Neural cell (in vitro differentiated cells): ENCODE results near the gene CD200. TPM values are rescaled to one million over a fixed set of nuclear protein-coding genes. Genes with fewer than 3 reads are reported as not detected.

Experiments
- H2AFZ ChIP-seq: fragments of 200-600, 300-800 bp; sonication (generic), shearing (Covaris generic); 2 replicates; pipeline ENCODE4 v1.6.0; 2014; ENCODE audit warnings: low read depth, mild to moderate bottlenecking, antibody characterized with exemption, low read length, moderate library complexity
- H3F3A ChIP-seq: fragments of 200-600 bp; shearing (Covaris generic); 2 replicates; pipeline ENCODE4 v1.6.1; 2016; ENCODE audit warnings: mild to moderate bottlenecking, moderate library complexity, mixed read lengths, antibody characterized with exemption, low read length; ENCODE audit not compliant: insufficient read depth, poor library complexity, severe bottlenecking
- H3K27ac ChIP-seq: fragments of 200-600, 300-800 bp; sonication (generic), shearing (Covaris generic); 2 replicates; pipeline ENCODE4 v1.5.1; 2014; ENCODE audit warnings: mild to moderate bottlenecking, low read length, moderate library complexity
- H3K27me3 ChIP-seq: fragments of 300-800, 200-600 bp; sonication (generic), shearing (Covaris generic); 2 replicates; pipeline ENCODE4 v1.6.0; 2014; ENCODE audit warnings: mild to moderate bottlenecking, low read depth, low read length, moderate library complexity; ENCODE audit not compliant: insufficient read depth
- H3K36me3 ChIP-seq: fragments of 300-800, 200-600 bp; sonication (generic), shearing (Covaris generic); 2 replicates; pipeline ENCODE4 v1.5.1; 2014; ENCODE audit warnings: mild to moderate bottlenecking, antibody characterized with exemption, low read length, moderate library complexity; ENCODE audit not compliant: insufficient read depth
- H3K4me2 ChIP-seq: fragments of 300-800, 200-600 bp; sonication (generic), shearing (Covaris generic); 2 replicates; pipeline ENCODE4 v1.6.0; 2014; ENCODE audit warnings: mild to moderate bottlenecking, low read length
- H3K4me3 ChIP-seq: fragments of 300-800, 200-600 bp; sonication (generic), shearing (Covaris generic); 2 replicates; pipeline ENCODE4 v1.5.1; 2014; ENCODE audit warnings: mild to moderate bottlenecking, low read length, moderate library complexity
- H3K79me2 ChIP-seq: fragments of 200-600 bp; shearing (Covaris generic); replicated peaks from 2 replicates; pipeline ENCODE4 v1.6.0; 2014; ENCODE audit warnings: mild to moderate bottlenecking, low read length, moderate library complexity; ENCODE audit not compliant: insufficient read depth
- H3K9ac ChIP-seq: fragments of 300-800, 200-600 bp; sonication (generic), shearing (Covaris generic); 2 replicates; pipeline ENCODE4 v1.6.1; 2016; ENCODE audit warnings: mild to moderate bottlenecking, low read length, mixed read lengths
- H3K9me2 ChIP-seq: fragments of 200-600 bp; shearing (Covaris generic); 2 replicates; pipeline ENCODE4 v1.6.1; 2016; ENCODE audit warnings: mild to moderate bottlenecking, low read length, mixed read lengths; ENCODE audit not compliant: insufficient read depth
- H3K9me3 ChIP-seq: fragments of 200-600, 300-800 bp; sonication (generic), shearing (Covaris generic); 2 replicates; pipeline ENCODE4 v1.6.1; 2016; ENCODE audit warnings: mild to moderate bottlenecking, mixed run types, low read length, moderate library complexity, mixed read lengths
- H4K20me1 ChIP-seq: fragments of 200-600 bp; shearing (Covaris generic); 2 replicates; pipeline ENCODE4 v1.6.1; 2016; ENCODE audit warnings: mild to moderate bottlenecking, mixed run types; ENCODE audit not compliant: insufficient read depth
- CTCF ChIP-seq: fragments of 450-650 bp; IDR thresholded peaks from 2 replicates; pipeline ENCODE4 v1.5.1; 2014; ENCODE audit warnings: antibody characterized with exemption, mild to moderate bottlenecking, moderate library complexity; ENCODE audit not compliant: poor library complexity, severe bottlenecking
- EP300 ChIP-seq: fragments of 450-650 bp; conservative IDR thresholded peaks from 2 replicates; pipeline ENCODE4 v1.6.1; 2014; ENCODE audit warnings: antibody characterized with exemption, mild to moderate bottlenecking, moderate library complexity; ENCODE audit not compliant: poor library complexity, severe bottlenecking
- MXI1 ChIP-seq: fragments of 450-650 bp; conservative IDR thresholded peaks from 2 replicates; pipeline ENCODE4 v1.6.1; 2014; ENCODE audit warnings: antibody characterized with exemption, mild to moderate bottlenecking; ENCODE audit not compliant: poor library complexity, severe bottlenecking
- POLR2AphosphoS5 ChIP-seq: IDR thresholded peaks from 2 replicates; pipeline ENCODE4 v1.6.1; 2012
- RAD21 ChIP-seq: fragments of 450-650 bp; conservative IDR thresholded peaks from 2 replicates; pipeline ENCODE4 v1.6.1; 2014; ENCODE audit warnings: antibody characterized with exemption, mild to moderate bottlenecking, moderate library complexity
- REST ChIP-seq: IDR thresholded peaks from 2 replicates; pipeline ENCODE4 v1.6.1; 2012; ENCODE audit warnings: borderline replicate concordance
- SMC3 ChIP-seq: fragments of 450-650 bp; conservative IDR thresholded peaks from 2 replicates; pipeline ENCODE4 v1.6.1; 2014; ENCODE audit warnings: antibody characterized with exemption, mild to moderate bottlenecking, moderate library complexity; ENCODE audit not compliant: poor library complexity
- TAF1 ChIP-seq: IDR thresholded peaks from 2 replicates; pipeline ENCODE4 v1.6.1; 2012; ENCODE audit warnings: low read depth
- polyA plus RNA-seq: library from polyadenylated mRNA; depleted of rRNA; stranded (reverse); fragments of >200 nt; gene quantifications from 2 replicates; pipeline ENCODE4 v1.2.3, GENCODE V29; 2014

The CD200 gene
- polyA plus RNA-seq, 1 donor from 2014 or later = 174 TPM

DNA sequence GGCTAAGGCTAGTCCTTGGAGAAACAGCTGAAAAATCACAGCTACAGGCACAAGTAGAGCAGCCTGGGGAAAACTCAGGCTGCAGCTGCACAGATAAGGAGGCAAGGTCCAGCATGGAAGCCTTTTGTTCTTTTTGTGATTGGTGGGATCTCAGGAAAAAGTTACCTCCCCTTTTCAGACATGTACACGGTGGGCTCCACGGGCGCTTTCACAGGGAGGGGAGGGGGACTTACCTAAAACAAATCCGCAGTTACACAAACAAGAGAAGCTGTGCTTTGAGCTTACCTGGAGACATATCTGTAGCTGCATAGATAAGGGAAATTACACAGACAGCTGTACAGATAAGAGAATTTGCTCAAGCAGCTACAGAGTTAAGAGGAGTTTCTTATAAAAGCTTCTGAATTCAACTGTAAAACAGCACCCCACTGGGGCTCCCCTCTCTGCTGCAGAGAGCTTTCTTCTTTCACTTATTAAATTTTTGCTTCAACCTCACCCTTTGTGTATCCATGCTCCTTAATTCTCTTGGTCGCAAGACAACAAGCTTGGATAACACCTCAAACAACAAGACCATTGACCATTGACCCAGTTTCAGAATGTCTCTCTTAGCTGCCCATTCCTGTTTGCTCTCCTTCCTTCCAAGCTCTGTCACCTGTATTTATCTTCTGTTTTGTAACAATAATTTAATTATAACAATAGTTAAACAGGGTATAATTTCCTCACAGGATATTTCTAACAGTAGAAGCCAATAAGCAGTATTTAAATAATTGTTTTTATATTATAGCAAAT, 10.9 kb upstream of the CD200 start:
- Histone ChIP-seq H3K9me3 (no peaks in the 10 kb centered on the region), H3K27ac (no peak overlapping the region), H3K9ac (no peak overlapping the region), H2AFZ (no peak overlapping the region), H4K20me1 (no peaks in the 10 kb centered on the region), H3F3A (no peaks in the 10 kb centered on the region), H3K4me2 (no peak overlapping the region), H3K9me2 (no peaks in the 10 kb centered on the region), H3K36me3 (no peaks in the 10 kb centered on the region), H3K27me3 (no peaks in the 10 kb centered on the region), H3K4me3 (no peak overlapping the region), H3K79me2 (no peaks in the 10 kb centered on the region)
- no peak for TF ChIP-seq RAD21

DNA sequence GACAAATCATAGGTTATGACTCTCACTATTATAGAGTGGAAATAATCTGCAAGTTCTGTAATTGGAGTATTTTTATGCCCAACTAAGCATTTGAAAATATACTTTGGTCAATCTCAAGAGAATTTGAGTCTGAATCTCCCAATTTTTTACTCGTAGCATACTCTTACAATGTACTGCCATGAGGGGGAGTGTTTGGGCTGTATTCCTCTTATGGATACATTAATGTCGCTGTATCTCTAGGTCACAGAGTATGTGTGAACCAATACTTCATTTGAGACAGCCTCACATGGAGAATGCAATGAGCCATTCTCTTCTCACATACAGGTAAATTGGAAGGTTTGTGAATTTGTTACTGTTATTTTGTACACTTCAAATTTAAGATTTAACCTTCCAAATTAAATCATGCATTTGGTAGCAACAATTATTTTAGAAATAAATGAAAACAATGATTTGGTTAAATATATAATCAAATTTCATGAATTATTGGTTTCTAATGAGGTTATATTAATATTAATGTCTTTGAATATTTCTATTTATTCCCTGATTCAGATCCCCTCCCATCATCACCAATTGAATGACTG, 5.5 kb upstream of the CD200 start:
- Histone ChIP-seq H3K36me3 (no peaks in the 10 kb centered on the region), H3K9me3 (no peaks in the 10 kb centered on the region), H3K9me2 (no peaks in the 10 kb centered on the region), H2AFZ (no peak overlapping the region), H3K79me2 (peaks cover 7% of the 10 kb centered on the region), H3K9ac (no peak overlapping the region), H3K4me2 (no peak overlapping the region), H3F3A (no peaks in the 10 kb centered on the region), H3K27me3 (no peaks in the 10 kb centered on the region), H4K20me1 (no peaks in the 10 kb centered on the region), H3K27ac (no peak overlapping the region), H3K4me3 (no peak overlapping the region)
- TF ChIP-seq RAD21 (peak; percentile 83), REST (no peak), MXI1 (no peak), SMC3 (peak; percentile 83), TAF1 (no peak), CTCF (peak; percentile 82), POLR2AphosphoS5 (no peak)

DNA sequence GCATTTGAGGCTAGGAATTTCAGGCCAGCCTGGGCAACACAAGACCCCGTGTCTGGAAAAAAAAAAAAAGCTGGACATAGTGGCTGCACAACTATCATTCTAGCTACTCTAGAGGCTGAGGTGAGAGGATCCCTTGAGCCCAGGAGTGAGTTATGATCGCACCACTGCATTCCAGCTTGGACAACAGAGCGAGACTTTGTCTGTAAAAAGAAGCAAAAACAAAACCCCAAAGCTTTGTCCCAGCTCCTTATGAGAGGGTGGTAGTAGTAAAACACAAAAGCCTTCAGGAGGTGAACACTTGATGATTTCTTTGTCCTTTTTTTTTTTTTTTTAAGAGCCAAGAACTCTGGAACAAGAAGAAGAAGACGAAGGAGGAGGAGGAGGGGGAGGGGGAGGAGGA, 1.1 kb upstream of the CD200 start:
- no peak overlapping the region for H3K27ac ChIP-seq
- no peaks in the 10 kb centered on the region for H3K9me3 ChIP-seq
- H3K4me2 ChIP-seq = no peak overlapping the region
- no peaks in the 10 kb centered on the region for H3K9me2 ChIP-seq
- no peaks in the 10 kb centered on the region for H4K20me1 ChIP-seq
- H3K79me2 ChIP-seq = peaks cover 40% of the 10 kb centered on the region
- no peak overlapping the region for H3K4me3 ChIP-seq
- TF ChIP-seq CTCF (no peak), EP300 (no peak), SMC3 (no peak), MXI1 (no peak), RAD21 (no peak), REST (no peak), POLR2AphosphoS5 (no peak), TAF1 (no peak)
- no peak overlapping the region for H2AFZ ChIP-seq
- H3K9ac ChIP-seq = no peak overlapping the region
- peaks cover 6% of the 10 kb centered on the region for H3K36me3 ChIP-seq
- no peaks in the 10 kb centered on the region for H3K27me3 ChIP-seq
- peaks cover 7% of the 10 kb centered on the region for H3F3A ChIP-seq
